ENCODE results near the gene UBLCP1. TPM values are rescaled to one million over a fixed set of nuclear protein-coding genes. Genes with fewer than 3 reads are reported as not detected.

The UBLCP1 gene
- total and polyA plus RNA-seq, 2 of the 13 experiments (the other 11 are each of a cell fraction or from before 2014, with no cell fraction given) = 6.5 to 12.6 TPM

DNA sequence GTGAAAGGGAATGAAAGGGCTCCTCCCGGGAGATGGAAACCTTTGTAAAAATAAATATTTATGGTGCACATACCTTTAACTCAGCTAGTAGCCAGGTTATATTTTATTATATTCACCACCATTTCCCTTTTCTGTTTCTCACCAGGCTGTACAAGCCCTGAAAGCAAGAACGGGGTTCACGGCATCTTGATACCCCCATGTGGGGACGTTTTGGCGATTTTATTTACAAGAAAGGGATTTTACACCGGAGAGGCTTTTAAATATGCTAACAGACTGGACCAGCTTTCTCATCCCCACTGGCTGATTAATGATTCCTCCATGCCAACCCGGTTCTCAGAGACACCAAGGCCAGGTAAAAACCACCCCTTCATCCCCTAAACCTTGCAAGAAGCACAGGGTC, 48.0 kb downstream of the UBLCP1 start:
- ChIA-PET CTCF (ENCODE audit: low intra/inter-chr PET ratio, low total read pairs) (no interaction called here), POLR2A (no interaction called here)
- no peak overlapping the region for H3K9ac ChIP-seq (ENCODE audit: insufficient read depth, low read depth, low read length)
- peaks cover 1 to 36% of the 10 kb centered on the region in 2 experiments; a peak in 3 of 5 replicates for H3K27me3 ChIP-seq (ENCODE audit: control insufficient read depth in 1 of 2, insufficient read depth in 2 of 2, low read length in 2 of 2)
- WGBS (ENCODE audit: low lambda C conversion rate) = 3% methylated on average over 7 of the region's 7 CpGs
- H3K4me2 ChIP-seq (ENCODE audit: low read depth, low read length) = no peak overlapping the region
- H3K9me3 ChIP-seq (ENCODE audit: low read length) = no peaks in the 10 kb centered on the region
- FAIRE-seq (no peak), DNase-seq (ENCODE audit: low spot score) (no peak), ATAC-seq (no peak)
- H3K79me2 ChIP-seq (ENCODE audit: insufficient read depth, low read length) = no peaks in the 10 kb centered on the region
- no peak overlapping the region for H3K4me3 ChIP-seq (replicated peaks in 1 of 3; ENCODE audit: insufficient read depth in 1 of 3, low read depth in 2 of 3, low read length in 3 of 3)
- no peak overlapping the region for H3K27ac ChIP-seq (ENCODE audit: extremely low read length, insufficient read depth, low read length)
- H3K36me3 ChIP-seq (replicated peaks in 1 of 2; ENCODE audit: control insufficient read depth in 1 of 2, insufficient read depth in 2 of 2, low read length in 2 of 2) = no peaks in the 10 kb centered on the region
- no peak overlapping the region for H2AFZ ChIP-seq (ENCODE audit: low read length)
- intact Hi-C loops (cut with micrococcal nuclease; ENCODE audit: unreplicated experiment) = no loop called here
- no peaks in the 10 kb centered on the region for H3K4me1 ChIP-seq (ENCODE audit: insufficient read depth, low read length)
- H4K20me1 ChIP-seq (ENCODE audit: insufficient read depth, low read length) = no peaks in the 10 kb centered on the region
- TF ChIP-seq ZNF724P (CRISPR knock-in tag; IDR thresholded peaks at IDR 0.05; ENCODE audit: borderline replicate concordance) (no peak), KMT2A (CRISPR knock-in tag; IDR thresholded peaks at IDR 0.05) (no peak)
- TF ChIP-seq, protein P1, sequence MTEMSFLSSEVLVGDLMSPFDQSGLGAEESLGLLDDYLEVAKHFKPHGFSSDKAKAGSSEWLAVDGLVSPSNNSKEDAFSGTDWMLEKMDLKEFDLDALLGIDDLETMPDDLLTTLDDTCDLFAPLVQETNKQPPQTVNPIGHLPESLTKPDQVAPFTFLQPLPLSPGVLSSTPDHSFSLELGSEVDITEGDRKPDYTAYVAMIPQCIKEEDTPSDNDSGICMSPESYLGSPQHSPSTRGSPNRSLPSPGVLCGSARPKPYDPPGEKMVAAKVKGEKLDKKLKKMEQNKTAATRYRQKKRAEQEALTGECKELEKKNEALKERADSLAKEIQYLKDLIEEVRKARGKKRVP (CRISPR knock-in tag; IDR thresholded peaks at IDR 0.05) = no peak
- no TSS peak for BruUV-seq (replicated peaks)
- in situ Hi-C loops (cut with HindIII; ENCODE audit: extremely low pct_ligation_motif_present, low pct_unique_long_range_greater_than_20kb) = no loop called here

DNA sequence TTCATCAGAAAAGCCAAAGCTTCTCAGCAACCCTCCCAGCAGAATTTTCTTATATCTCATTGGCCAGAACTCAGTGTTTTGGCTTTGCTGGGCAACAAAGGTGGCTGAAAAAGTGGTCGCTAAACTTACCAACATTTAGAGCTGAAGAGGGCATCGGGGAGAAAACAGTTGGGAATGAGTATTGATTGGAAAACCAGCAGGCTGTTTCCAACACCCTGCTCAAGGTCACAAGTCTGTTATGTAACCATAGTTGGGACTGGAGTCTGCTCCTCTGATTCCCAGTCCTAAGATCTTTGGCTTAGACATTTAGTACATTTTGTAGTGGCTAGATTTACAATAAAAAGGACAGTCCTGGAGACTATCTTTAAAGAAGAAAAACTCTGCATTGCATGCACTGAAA, 50.1 kb downstream of the UBLCP1 start:
- POLR2A ChIA-PET = no interaction called here
- TF ChIP-seq GATAD2A (CRISPR knock-in tag; IDR thresholded peaks at IDR 0.05) (peak; percentile 28; the same call in 1 of the 2 replicates), KLF11 (CRISPR knock-in tag; IDR thresholded peaks at IDR 0.05) (no peak), ZNF326 (CRISPR knock-in tag; IDR thresholded peaks at IDR 0.05; ENCODE audit: borderline replicate concordance) (no peak), ZNF780A (CRISPR knock-in tag; IDR thresholded peaks at IDR 0.05) (no peak), SNAPC2 (CRISPR knock-in tag; IDR thresholded peaks at IDR 0.05) (no peak), ONECUT2 (CRISPR knock-in tag; IDR thresholded peaks at IDR 0.05) (peak; percentile 53; the same call in 1 of the 2 replicates), FOXP1 (IDR thresholded peaks at IDR 0.05) (no peak), FOXP1 (CRISPR knock-in tag; IDR thresholded peaks at IDR 0.05) (no peak), ARNT2 (CRISPR knock-in tag; IDR thresholded peaks at IDR 0.05; ENCODE audit: low read depth) (no peak), WIZ (CRISPR knock-in tag; IDR thresholded peaks at IDR 0.05) (no peak), RBFOX2 (IDR thresholded peaks at IDR 0.05; ENCODE audit: low read depth, low read length) (no peak), RBM39 (IDR thresholded peaks at IDR 0.05; ENCODE audit: low read depth, low read length, poor library complexity, severe bottlenecking) (no peak)
- TF ChIP-seq, protein P2, sequence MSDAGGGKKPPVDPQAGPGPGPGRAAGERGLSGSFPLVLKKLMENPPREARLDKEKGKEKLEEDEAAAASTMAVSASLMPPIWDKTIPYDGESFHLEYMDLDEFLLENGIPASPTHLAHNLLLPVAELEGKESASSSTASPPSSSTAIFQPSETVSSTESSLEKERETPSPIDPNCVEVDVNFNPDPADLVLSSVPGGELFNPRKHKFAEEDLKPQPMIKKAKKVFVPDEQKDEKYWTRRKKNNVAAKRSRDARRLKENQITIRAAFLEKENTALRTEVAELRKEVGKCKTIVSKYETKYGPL (CRISPR knock-in tag; IDR thresholded peaks at IDR 0.05) = peak; percentile 79; the same call in 1 of the 2 replicates
- TF ChIP-seq, protein P3, sequence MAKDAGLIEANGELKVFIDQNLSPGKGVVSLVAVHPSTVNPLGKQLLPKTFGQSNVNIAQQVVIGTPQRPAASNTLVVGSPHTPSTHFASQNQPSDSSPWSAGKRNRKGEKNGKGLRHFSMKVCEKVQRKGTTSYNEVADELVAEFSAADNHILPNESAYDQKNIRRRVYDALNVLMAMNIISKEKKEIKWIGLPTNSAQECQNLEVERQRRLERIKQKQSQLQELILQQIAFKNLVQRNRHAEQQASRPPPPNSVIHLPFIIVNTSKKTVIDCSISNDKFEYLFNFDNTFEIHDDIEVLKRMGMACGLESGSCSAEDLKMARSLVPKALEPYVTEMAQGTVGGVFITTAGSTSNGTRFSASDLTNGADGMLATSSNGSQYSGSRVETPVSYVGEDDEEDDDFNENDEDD (CRISPR knock-in tag; IDR thresholded peaks at IDR 0.05; ENCODE audit: borderline replicate concordance) = no peak

More for the DNA sequence above, 50.1 kb downstream of the UBLCP1 start:
- intact Hi-C loops (cut with micrococcal nuclease; ENCODE audit: unreplicated experiment) = no loop called here
- no peaks in the 10 kb centered on the region for H3K79me2 ChIP-seq (ENCODE audit: insufficient read depth, low read length)
- H3K27me3 ChIP-seq (ENCODE audit: control insufficient read depth in 1 of 2, insufficient read depth in 2 of 2, low read length in 2 of 2) = peaks cover 1 to 30% of the 10 kb centered on the region in 2 experiments; a peak in 3 of 5 replicates
- BruUV-seq (replicated peaks) = no TSS peak
- no peaks in the 10 kb centered on the region for H3K4me1 ChIP-seq (ENCODE audit: insufficient read depth, low read length)
- H3K4me3 ChIP-seq (replicated peaks in 1 of 3; ENCODE audit: insufficient read depth in 1 of 3, low read depth in 2 of 3, low read length in 3 of 3) = no peak overlapping the region
- in situ Hi-C loops (cut with HindIII; ENCODE audit: extremely low pct_ligation_motif_present, low pct_unique_long_range_greater_than_20kb) = no loop called here
- no peaks in the 10 kb centered on the region for H3K36me3 ChIP-seq (replicated peaks in 1 of 2; ENCODE audit: control insufficient read depth in 1 of 2, insufficient read depth in 2 of 2, low read length in 2 of 2)
- 0% methylated on average over 2 of the region's 2 CpGs for WGBS (ENCODE audit: low lambda C conversion rate)
- no peak for DNase-seq (ENCODE audit: low spot score)
- ATAC-seq = no peak
- no peak overlapping the region for H3K9ac ChIP-seq (ENCODE audit: insufficient read depth, low read depth, low read length)
- H3K9me3 ChIP-seq (ENCODE audit: low read length) = no peaks in the 10 kb centered on the region
- no peak for FAIRE-seq
- H3K27ac ChIP-seq (ENCODE audit: extremely low read length, insufficient read depth, low read length) = no peak overlapping the region
- H4K20me1 ChIP-seq (ENCODE audit: insufficient read depth, low read length) = no peaks in the 10 kb centered on the region
- no peak overlapping the region for H2AFZ ChIP-seq (ENCODE audit: low read length)
- CTCF ChIA-PET (ENCODE audit: low intra/inter-chr PET ratio, low total read pairs) = no interaction called here
- no peak overlapping the region for H3K4me2 ChIP-seq (ENCODE audit: low read depth, low read length)
